H9 (cell line): Measurements from ENCODE around the gene TYW3. TPM values are rescaled to one million over a fixed set of nuclear protein-coding genes. Genes with fewer than 3 reads are reported as not detected.

ENCODE experiments used
- DNase-seq: peaks from one replicate; pipeline ENCODE4 v3.0.0-alpha.2; 2017
- H2AFZ ChIP-seq: one replicate; pipeline ENCODE4 v1.6.1; 2013; ENCODE audit warnings: mild to moderate bottlenecking, low read length, control low read depth, moderate library complexity
- H2AK5ac ChIP-seq: 2 replicates; pipeline ENCODE4 v1.6.1; 2013; ENCODE audit warnings: low read length, control low read depth, mixed read lengths; ENCODE audit not compliant: insufficient read length
- H2BK120ac ChIP-seq: one replicate; pipeline ENCODE4 v1.6.1; 2013; ENCODE audit warnings: low read depth, mild to moderate bottlenecking, low read length, control low read depth, inconsistent platforms; ENCODE audit not compliant: poor library complexity, severe bottlenecking
- H2BK12ac ChIP-seq: 2 replicates; pipeline ENCODE4 v1.6.1; 2013; ENCODE audit warnings: low read length, control low read depth, mixed read lengths, low read depth; ENCODE audit not compliant: insufficient read length
- H2BK15ac ChIP-seq: 2 replicates; pipeline ENCODE4 v1.6.1; 2013; ENCODE audit warnings: low read depth, low read length, control low read depth
- H2BK20ac ChIP-seq: one replicate; pipeline ENCODE4 v1.6.1; 2013; ENCODE audit warnings: low read depth, mild to moderate bottlenecking, low read length, control low read depth, inconsistent platforms; ENCODE audit not compliant: poor library complexity, severe bottlenecking
- H2BK5ac ChIP-seq: 2 replicates; pipeline ENCODE4 v1.6.1; 2013; ENCODE audit warnings: low read length, control low read depth, mixed read lengths; ENCODE audit not compliant: insufficient read length
- H3K14ac ChIP-seq: 2 replicates; pipeline ENCODE4 v1.6.1; 2013; ENCODE audit warnings: low read length, control low read depth; ENCODE audit not compliant: insufficient read depth
- H3K18ac ChIP-seq: 2 replicates; pipeline ENCODE4 v1.6.1; 2013; ENCODE audit warnings: low read depth, mild to moderate bottlenecking, mixed read lengths, low read length, control low read depth; ENCODE audit not compliant: insufficient read length
- H3K23ac ChIP-seq: 2 replicates; pipeline ENCODE4 v1.6.1; 2013; ENCODE audit warnings: low read length, control low read depth, mixed read lengths, low read depth; ENCODE audit not compliant: insufficient read length
- H3K23me2 ChIP-seq: 2 replicates; pipeline ENCODE4 v1.6.1; 2013; ENCODE audit warnings: low read depth, mild to moderate bottlenecking, mixed read lengths, low read length, control low read depth; ENCODE audit not compliant: insufficient read length, poor library complexity, severe bottlenecking
- H3K27ac ChIP-seq: 2 replicates; pipeline ENCODE4 v1.5.1; 2013; ENCODE audit warnings: low read length, control low read depth, mixed read lengths, low read depth; ENCODE audit not compliant: insufficient read length
- H3K27me3 ChIP-seq: 2 replicates; pipeline ENCODE4 v1.6.1; 2013; ENCODE audit warnings: low read length, control low read depth, inconsistent platforms; ENCODE audit not compliant: insufficient read depth
- H3K4ac ChIP-seq: 2 replicates; pipeline ENCODE4 v1.6.1; 2013; ENCODE audit warnings: low read depth, mild to moderate bottlenecking, control low read depth, inconsistent platforms, low read length, moderate library complexity
- H3K4me1 ChIP-seq: 2 replicates; pipeline ENCODE4 v1.6.1; 2013; ENCODE audit warnings: low read length, control low read depth, inconsistent platforms; ENCODE audit not compliant: insufficient read depth
- H3K4me2 ChIP-seq: 2 replicates; pipeline ENCODE4 v1.6.1; 2013; ENCODE audit warnings: low read length, control low read depth, mixed read lengths; ENCODE audit not compliant: insufficient read length, insufficient read depth
- H3K56ac ChIP-seq: 2 replicates; pipeline ENCODE4 v1.6.1; 2013; ENCODE audit warnings: low read depth, mild to moderate bottlenecking, mixed read lengths, low read length, control low read depth; ENCODE audit not compliant: insufficient read length
- H3K79me1 ChIP-seq: 2 replicates; pipeline ENCODE4 v1.6.1; 2013; ENCODE audit warnings: low read depth, mild to moderate bottlenecking, moderate library complexity, low read length, control low read depth, inconsistent platforms; ENCODE audit not compliant: insufficient read depth, poor library complexity, severe bottlenecking
- H3K79me2 ChIP-seq: 2 replicates; pipeline ENCODE4 v1.6.1; 2013; ENCODE audit warnings: low read length, control low read depth, inconsistent platforms; ENCODE audit not compliant: insufficient read depth
- H3K9ac ChIP-seq: 2 replicates; pipeline ENCODE4 v1.6.1; 2013; ENCODE audit warnings: low read length, control low read depth, mixed read lengths; ENCODE audit not compliant: insufficient read length; ENCODE audit errors: extremely low read depth
- H3K9me3 ChIP-seq: one replicate; pipeline ENCODE4 v1.6.1; 2013; ENCODE audit warnings: low read depth, low read length, inconsistent platforms; ENCODE audit not compliant: control insufficient read depth
- H3T11ph ChIP-seq: one replicate; pipeline ENCODE4 v1.6.1; 2013; ENCODE audit warnings: mild to moderate bottlenecking, low read length, control low read depth, inconsistent platforms
- H4K20me1 ChIP-seq: one replicate; pipeline ENCODE4 v1.6.1; 2013; ENCODE audit not compliant: control insufficient read depth, insufficient read length, insufficient read depth
- H4K5ac ChIP-seq: 2 replicates; pipeline ENCODE4 v1.6.1; 2013; ENCODE audit warnings: low read depth, mild to moderate bottlenecking, mixed read lengths, low read length, control low read depth; ENCODE audit not compliant: insufficient read length
- H4K8ac ChIP-seq: replicated peaks from 2 replicates; pipeline ENCODE4 v1.6.1; 2013; ENCODE audit warnings: low read length, control low read depth, mixed read lengths, low read depth; ENCODE audit not compliant: insufficient read length
- H4K91ac ChIP-seq: 2 replicates; pipeline ENCODE4 v1.6.1; 2013; ENCODE audit warnings: low read depth, mild to moderate bottlenecking, moderate library complexity, mixed read lengths, low read length, control low read depth; ENCODE audit not compliant: insufficient read length
- H3K27ac Mint-ChIP-seq, 3 experiments: 2 replicates in 2 of 3; 3 replicates in 1 of 3; pipeline ENCODE4 v1.8.0; 2020 to 2021; ENCODE audit warnings: mixed read lengths in 3 of 3, mild to moderate bottlenecking in 1 of 3, moderate library complexity in 1 of 3
- H3K27me3 Mint-ChIP-seq: 2 replicates; pipeline ENCODE4 v1.8.0; 2021; ENCODE audit warnings: low read depth, mild to moderate bottlenecking, moderate library complexity, mixed read lengths
- H3K36me3 Mint-ChIP-seq, 3 experiments: 2 replicates in 2 of 3; 3 replicates in 1 of 3; pipeline ENCODE4 v1.8.0; 2020 to 2021; ENCODE audit warnings: low read depth in 3 of 3, mixed read lengths in 3 of 3; ENCODE audit not compliant: insufficient read depth in 1 of 3
- H3K4me1 Mint-ChIP-seq, 2 experiments: 2 replicates each; pipeline ENCODE4 v1.8.0; 2020; ENCODE audit warnings: mixed read lengths in 2 of 2
- H3K4me3 Mint-ChIP-seq, 2 experiments: 2 replicates in 1 of 2; 3 replicates in 1 of 2; pipeline ENCODE4 v1.8.0; 2020 to 2021; ENCODE audit warnings: mild to moderate bottlenecking in 2 of 2, mixed read lengths in 2 of 2, moderate library complexity in 1 of 2
- H3K9me3 Mint-ChIP-seq, 2 experiments: 2 replicates in 1 of 2; 3 replicates in 1 of 2; pipeline ENCODE4 v1.8.0; 2020; ENCODE audit warnings: mild to moderate bottlenecking in 2 of 2, mixed read lengths in 2 of 2, moderate library complexity in 1 of 2
- CTCF ChIP-seq: fragments of 200-600 bp; sonication (generic); conservative IDR thresholded peaks from 3 replicates; pipeline ENCODE4 v1.8.0; 2021; ENCODE audit warnings: antibody characterized with exemption, mild to moderate bottlenecking
- WGBS: extraction: QIAGEN DNeasy Blood & Tissue Kit; methylation state at CpG from one replicate; pipeline ENCODE4 v1.1.7; 2013; ENCODE audit warnings: missing lambda C conversion rate, low lambda C conversion rate, mixed read lengths; ENCODE audit not compliant: insufficient read length; ENCODE audit errors: extremely low coverage; 5-methylcytosine and 5-hydroxymethylcytosine counted together
- total RNA-seq: library from RNA; stranded (reverse); gene quantifications from 2 replicates; pipeline ENCODE4 v1.2.1, GENCODE V29; 2021

TYW3 gene
- total RNA-seq, 1 experiment from 2014 or later: 10.9 TPM

GRCh38 chr1:74703386-74704182 is 29.4 kb upstream of the TYW3 start:
- Mint-ChIP-seq H3K27me3 (no peaks in the 10 kb centered on the region), H3K4me1 (no peaks in the 10 kb centered on the region), H3K36me3 (no peaks in the 10 kb centered on the region), H3K27ac (no peak overlapping the region), H3K9me3 (no peaks in the 10 kb centered on the region), H3K4me3 (no peak overlapping the region)
- H2BK15ac ChIP-seq: no peak overlapping the region
- no peak overlapping the region for H3K14ac ChIP-seq
- H3K23ac ChIP-seq: no peak overlapping the region
- H2BK5ac ChIP-seq: no peak overlapping the region
- no peak overlapping the region for H2AFZ ChIP-seq
- H3K27ac ChIP-seq: no peak overlapping the region
- no peak overlapping the region for H2BK12ac ChIP-seq
- H2BK120ac ChIP-seq: no peak overlapping the region
- WGBS: no CpG with 5 or more reads among the region's 6 CpGs
- H4K20me1 ChIP-seq: no peaks in the 10 kb centered on the region
- no peaks in the 10 kb centered on the region for H3K79me2 ChIP-seq
- no peak overlapping the region for H3K4ac ChIP-seq
- no peak for DNase-seq
- H3K23me2 ChIP-seq: no peaks in the 10 kb centered on the region
- H4K91ac ChIP-seq: no peak overlapping the region
- TF ChIP-seq CTCF: no peak
- no peak overlapping the region for H4K8ac ChIP-seq
- H3K9ac ChIP-seq: no peak overlapping the region
- no peak overlapping the region for H3T11ph ChIP-seq
- no peak overlapping the region for H3K4me2 ChIP-seq
- H3K27me3 ChIP-seq: no peaks in the 10 kb centered on the region
- H2AK5ac ChIP-seq: no peak overlapping the region
- H3K9me3 ChIP-seq: no peaks in the 10 kb centered on the region
- no peak overlapping the region for H4K5ac ChIP-seq
- H2BK20ac ChIP-seq: no peak overlapping the region
- no peak overlapping the region for H3K18ac ChIP-seq
- H3K79me1 ChIP-seq: no peaks in the 10 kb centered on the region
- H3K56ac ChIP-seq: no peak overlapping the region
- no peaks in the 10 kb centered on the region for H3K4me1 ChIP-seq
